OCI-LY7 (cell line): ENCODE data around the gene GPX3. TPM values are rescaled to one million over a fixed set of nuclear protein-coding genes. Genes with fewer than 3 reads are reported as not detected.

Source experiments
- BruUV-seq: library from RNA; stranded (reverse); fragments of 400-500 nt; replicated peaks from 2 replicates; lab custom pipeline; 2021; lab: Mats Ljungman, UMichigan
- CTCF ChIA-PET: fragments of 300-600 bp; sonication (Branson Sonifier 250); formaldehyde crosslinking; loops from one replicate; lab custom pipeline; 2022; ENCODE audit warnings: antibody characterized with exemption; ENCODE audit not compliant: unreplicated experiment; lab: Charles Lee
- POLR2A ChIA-PET: fragments of 300-600 bp; sonication (Branson Sonifier 250); formaldehyde crosslinking; loops from one replicate; lab custom pipeline; 2022; ENCODE audit warnings: antibody characterized with exemption; lab: Charles Lee
- DNase-seq: peaks from one replicate; pipeline ENCODE4 v3.0.0-alpha.2; 2015; ENCODE audit warnings: low spot score
- H2AFZ ChIP-seq: fragments of 200-600 bp; sonication (generic), shearing (Covaris generic); 2 replicates; pipeline ENCODE4 v1.6.1; 2014; ENCODE audit warnings: mild to moderate bottlenecking, antibody characterized with exemption, low read length, moderate library complexity
- H3K27ac ChIP-seq: fragments of 200-600 bp; sonication (generic); 2 replicates; pipeline ENCODE4 v1.5.1; 2014; ENCODE audit warnings: mixed run types, low read depth, mild to moderate bottlenecking, moderate library complexity, low read length, inconsistent platforms; ENCODE audit not compliant: poor library complexity, severe bottlenecking
- H3K36me3 ChIP-seq: fragments of 200-600 bp; sonication (generic); 2 replicates; pipeline ENCODE4 v1.6.1; 2014; ENCODE audit warnings: mild to moderate bottlenecking, antibody characterized with exemption, low read length, moderate library complexity, mixed read lengths; ENCODE audit not compliant: insufficient read depth
- H3K4me1 ChIP-seq: fragments of 200-600 bp; sonication (generic); 2 replicates; pipeline ENCODE4 v1.5.1; 2014; ENCODE audit warnings: mild to moderate bottlenecking, low read length; ENCODE audit not compliant: insufficient read depth, poor library complexity, severe bottlenecking
- H3K4me2 ChIP-seq: fragments of 200-600 bp; sonication (generic); 2 replicates; pipeline ENCODE4 v1.6.1; 2014; ENCODE audit warnings: mild to moderate bottlenecking, low read length
- H3K4me3 ChIP-seq: fragments of 200-600 bp; sonication (generic); 2 replicates; pipeline ENCODE4 v1.5.1; 2014; ENCODE audit warnings: mild to moderate bottlenecking, low read depth, low read length; ENCODE audit not compliant: poor library complexity, severe bottlenecking
- H3K79me2 ChIP-seq: fragments of 200-600 bp; sonication (generic); 2 replicates; pipeline ENCODE4 v1.6.1; 2016; ENCODE audit warnings: low read depth, mild to moderate bottlenecking, low read length, moderate library complexity, mixed read lengths; ENCODE audit not compliant: insufficient read depth
- H3K9me2 ChIP-seq: fragments of 200-600 bp; sonication (generic); 2 replicates; pipeline ENCODE4 v1.6.1; 2016; ENCODE audit warnings: mild to moderate bottlenecking, low read length, mixed read lengths; ENCODE audit not compliant: insufficient read depth
- H3K9me3 ChIP-seq: fragments of 200-600 bp; sonication (generic); 2 replicates; pipeline ENCODE4 v1.6.1; 2014; ENCODE audit warnings: mild to moderate bottlenecking, mixed run types, low read length, mixed read lengths
- H4K20me1 ChIP-seq: fragments of 200-600 bp; sonication (generic); 2 replicates; pipeline ENCODE4 v1.6.1; 2014; ENCODE audit warnings: mild to moderate bottlenecking, antibody characterized with exemption, low read length, moderate library complexity, mixed read lengths; ENCODE audit not compliant: insufficient read depth
- CTCF ChIP-seq: fragments of 200-600 bp; sonication (generic); conservative IDR thresholded peaks from 2 replicates; pipeline ENCODE4 v1.5.1; 2014; ENCODE audit warnings: mild to moderate bottlenecking, antibody characterized with exemption, low read length, moderate library complexity, mixed read lengths
- EZH2phosphoT487 ChIP-seq: fragments of 200-600 bp; sonication (generic); IDR thresholded peaks from 2 replicates; pipeline ENCODE4 v1.6.1; 2018; ENCODE audit warnings: low read depth, borderline replicate concordance, mild to moderate bottlenecking, mixed run types, antibody characterized with exemption, low read length, moderate library complexity, mixed read lengths
- intact Hi-C: fragments of 100-400 bp; cut with micrococcal nuclease; formaldehyde crosslinking; loops from one replicate; pipeline ENCODE4 v1.10.0; 2022; ENCODE audit not compliant: unreplicated experiment
- total RNA-seq, 2 experiments: library from RNA; depleted of rRNA in 1 of 2; stranded (reverse); fragments of >200 nt in 1 of 2; shearing (Covaris generic) in 1 of 2; gene quantifications; 2 replicates each; pipeline ENCODE4 v1.2.3, GENCODE V29; 2014 to 2022

Gene GPX3
- total RNA-seq, 2 experiments from 2014 or later = not detected

GRCh38 chr5:151025250-151025606 lies 4.8 kb downstream of the GPX3 start:
- no peaks in the 10 kb centered on the region for H3K79me2 ChIP-seq
- POLR2A ChIA-PET = interaction anchor here (0.6 kb wide), 1 partner anchor 167 kb away, joined by 3 read pairs; no protein-coding TSS in a partner anchor
- no peaks in the 10 kb centered on the region for H4K20me1 ChIP-seq
- no peaks in the 10 kb centered on the region for H3K9me3 ChIP-seq
- no peaks in the 10 kb centered on the region for H3K9me2 ChIP-seq
- BruUV-seq = no TSS peak
- intact Hi-C loops = no loop called here
- no peak overlapping the region for H3K27ac ChIP-seq
- H3K4me3 ChIP-seq = no peak overlapping the region
- H2AFZ ChIP-seq = no peak overlapping the region
- TF ChIP-seq EZH2phosphoT487 (no peak), CTCF (no peak)
- no peak overlapping the region for H3K4me2 ChIP-seq
- H3K36me3 ChIP-seq = 0 out of 2 replicates have a peak, but pooled peaks cover 14% of the 10 kb centered on the region
- DNase-seq = no peak
- CTCF ChIA-PET = interaction anchor here (0.6 kb wide), 1 partner anchor 15 kb away, joined by 3 read pairs; no protein-coding TSS in a partner anchor
- no peaks in the 10 kb centered on the region for H3K4me1 ChIP-seq

GRCh38 chr5:151026088-151026487 lies 5.7 kb downstream of the GPX3 start:
- Histone ChIP-seq H2AFZ (no peak overlapping the region), H3K4me3 (no peak overlapping the region), H3K9me2 (no peaks in the 10 kb centered on the region), H4K20me1 (no peaks in the 10 kb centered on the region), H3K4me2 (no peak overlapping the region), H3K36me3 (peaks cover 22% of the 10 kb centered on the region), H3K9me3 (no peaks in the 10 kb centered on the region), H3K27ac (no peak overlapping the region), H3K79me2 (no peaks in the 10 kb centered on the region), H3K4me1 (no peaks in the 10 kb centered on the region)
- ChIA-PET POLR2A (no interaction called here), CTCF (no interaction called here)
- no TSS peak for BruUV-seq
- no peak for TF ChIP-seq CTCF
- intact Hi-C loops = no loop called here
- DNase-seq = no peak

- no peak for DNase-seq
- POLR2A ChIA-PET = no interaction called here
- Histone ChIP-seq H3K9me3 (no peaks in the 10 kb centered on the region), H2AFZ (no peak overlapping the region), H3K9me2 (no peaks in the 10 kb centered on the region), H3K79me2 (no peaks in the 10 kb centered on the region), H3K4me2 (no peak overlapping the region), H3K27ac (no peak overlapping the region), H3K4me3 (no peak overlapping the region), H4K20me1 (no peaks in the 10 kb centered on the region), H3K36me3 (peaks cover 26% of the 10 kb centered on the region), H3K4me1 (no peaks in the 10 kb centered on the region)
- TF ChIP-seq EZH2phosphoT487 (no peak), CTCF (no peak)
- no TSS peak for BruUV-seq
- CTCF ChIA-PET = no interaction called here
- intact Hi-C loops = no loop called here
Observed at GRCh38 chr5:151026679-151027078, 6.3 kb downstream of the GPX3 start.
